SIG-M5 treated with dmso at 0.1 percent for 504 hours (cell line): ENCODE data around the gene STX16.

Experiments used
- DNase-seq: peaks from one replicate; lab custom pipeline; 2025; ENCODE audit not compliant: unreplicated experiment; lab: John Stamatoyannopoulos, UW

STX16 gene

GRCh38 chr20:58708246-58708931 is 57.3 kb downstream of the STX16 start:
- DNase-seq, result no peak

DNA sequence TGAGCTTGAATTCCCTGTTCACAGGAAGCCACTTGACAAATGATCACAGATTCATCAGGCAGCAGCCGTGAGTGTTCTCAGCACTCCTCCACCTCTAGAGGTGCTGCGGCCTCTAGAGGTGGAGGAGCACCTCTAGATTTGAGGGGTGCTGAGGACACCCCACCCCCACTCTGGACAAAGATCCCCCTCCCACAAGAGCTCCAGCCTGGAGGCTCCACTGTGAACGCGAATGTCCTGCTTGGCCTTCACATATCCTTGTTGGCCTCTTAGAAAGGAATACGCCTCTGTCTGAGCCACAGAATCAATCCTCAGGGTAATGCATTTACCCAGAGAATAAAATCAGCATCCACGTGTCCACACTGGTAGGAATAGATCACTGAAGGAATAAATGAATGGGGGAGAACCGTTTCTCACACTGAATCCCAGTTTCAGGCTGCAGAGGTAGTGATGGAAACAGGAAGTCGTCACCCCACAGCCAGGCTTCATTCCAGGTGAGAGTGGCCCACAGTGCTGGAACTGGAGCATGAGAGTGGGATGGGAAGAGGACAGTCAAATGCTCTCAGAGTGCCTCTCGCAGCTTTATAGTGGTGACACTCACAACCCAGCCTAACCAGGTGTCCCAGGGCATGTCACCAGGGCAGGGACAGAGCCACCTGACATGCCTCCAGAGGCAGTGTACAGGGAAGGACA is 58.1 kb downstream of the STX16 start:
- DNase-seq, result no peak

DNA sequence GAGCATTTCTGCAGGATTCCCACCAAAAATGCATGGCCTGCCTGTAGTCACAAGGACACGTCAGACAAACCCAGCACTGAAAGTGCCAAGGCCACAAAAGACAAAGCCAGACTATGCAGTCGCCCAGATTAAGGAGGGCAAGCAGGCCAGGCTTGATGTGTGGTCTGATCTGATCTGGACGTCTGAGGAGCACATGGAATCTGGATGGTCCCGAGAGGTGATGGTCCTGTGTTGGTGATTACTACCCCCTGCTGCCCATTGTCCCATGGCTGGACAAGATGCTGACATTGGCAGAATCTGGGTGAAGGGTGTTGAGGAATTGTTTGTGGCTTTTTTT is 58.6 kb downstream of the STX16 start:
- DNase-seq, result no peak

- DNase-seq, result no peak
Measured at GRCh38 chr20:58710481-58711265, 59.6 kb downstream of the STX16 start.

DNA sequence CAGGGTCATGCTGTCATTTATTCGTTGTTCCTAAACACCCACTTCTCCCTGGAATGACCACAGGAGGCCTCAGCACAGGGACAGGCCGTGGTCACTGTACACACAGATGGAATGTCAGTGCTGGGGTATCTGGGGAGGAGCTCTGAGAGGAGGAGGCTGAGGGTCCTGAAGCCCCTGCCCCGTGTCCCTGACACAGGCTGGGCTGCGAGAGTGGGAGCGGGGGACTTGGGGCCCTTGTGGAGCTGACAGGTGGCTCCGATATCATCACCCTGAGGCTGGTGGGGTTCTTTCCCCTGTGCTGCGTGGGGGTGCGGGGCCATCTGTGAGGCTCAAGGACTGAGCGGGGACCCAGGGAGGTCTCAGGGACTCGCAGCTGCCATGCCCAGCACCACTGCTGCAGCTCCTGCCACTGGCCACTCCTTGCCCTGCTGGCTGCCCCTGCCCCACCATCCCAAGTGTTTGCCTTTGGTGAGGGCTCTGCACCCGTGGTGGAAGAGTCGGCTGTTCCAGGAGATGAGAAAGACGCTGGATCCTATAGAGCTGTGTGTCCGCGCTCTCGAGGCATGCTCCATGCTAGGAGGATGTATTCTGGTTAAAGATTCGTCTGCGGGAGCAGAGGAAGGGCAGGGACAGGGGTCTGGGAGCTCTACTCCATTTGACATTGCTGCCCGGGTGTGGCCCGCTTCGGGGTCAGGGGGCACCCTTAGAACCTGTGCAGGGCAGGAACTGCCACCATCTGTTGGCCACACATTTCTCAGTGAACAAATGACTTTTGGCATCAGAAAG is 60.4 kb downstream of the STX16 start:
- no peak for DNase-seq

- no peak for DNase-seq
Measured at GRCh38 chr20:58712151-58712791, 61.2 kb downstream of the STX16 start.

- no peak for DNase-seq
Measured at GRCh38 chr20:58712806-58713731, 62.0 kb downstream of the STX16 start.

- DNase-seq, result no peak
Measured at GRCh38 chr20:58713801-58714339, 62.8 kb downstream of the STX16 start.

GRCh38 chr20:58714340-58714922 is 63.3 kb downstream of the STX16 start:
- no peak for DNase-seq

- DNase-seq, result no peak
Measured at GRCh38 chr20:58714923-58715351, 63.9 kb downstream of the STX16 start.

GRCh38 chr20:58715391-58715800 is 64.3 kb downstream of the STX16 start:
- no peak for DNase-seq

DNA sequence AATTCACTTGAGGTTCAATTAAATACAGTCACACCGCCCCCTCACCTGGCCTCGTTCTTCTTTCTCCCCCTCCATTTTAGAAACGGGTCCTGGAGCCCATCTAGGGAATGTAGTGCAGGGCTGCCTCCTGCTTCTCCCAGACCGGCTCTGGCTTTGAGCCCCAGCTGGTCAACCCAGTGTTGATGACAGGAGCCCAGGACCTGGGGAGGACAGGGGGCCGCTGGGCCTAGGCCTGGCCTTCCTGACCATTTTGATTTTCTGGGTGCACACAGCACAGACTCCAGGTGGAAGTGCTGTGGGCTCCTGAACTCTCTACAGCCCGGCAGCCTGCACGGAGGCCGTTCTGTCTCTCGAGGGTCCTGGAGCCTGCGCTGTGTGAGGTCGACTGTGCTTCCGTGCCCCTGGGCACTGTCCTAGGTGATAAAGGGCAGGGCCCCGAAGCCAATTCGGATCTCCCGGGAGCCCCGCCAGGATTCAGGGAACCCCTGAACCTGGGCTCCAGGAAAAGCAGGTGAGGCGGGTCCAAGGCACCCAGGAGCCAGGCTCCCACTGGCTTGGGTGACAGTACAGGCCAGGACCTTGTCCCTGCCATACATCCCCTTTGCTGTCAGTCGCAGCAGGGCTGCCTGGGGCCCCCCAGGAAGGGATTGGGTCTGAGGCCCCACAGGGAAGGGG is 64.9 kb downstream of the STX16 start:
- no peak for DNase-seq

DNA sequence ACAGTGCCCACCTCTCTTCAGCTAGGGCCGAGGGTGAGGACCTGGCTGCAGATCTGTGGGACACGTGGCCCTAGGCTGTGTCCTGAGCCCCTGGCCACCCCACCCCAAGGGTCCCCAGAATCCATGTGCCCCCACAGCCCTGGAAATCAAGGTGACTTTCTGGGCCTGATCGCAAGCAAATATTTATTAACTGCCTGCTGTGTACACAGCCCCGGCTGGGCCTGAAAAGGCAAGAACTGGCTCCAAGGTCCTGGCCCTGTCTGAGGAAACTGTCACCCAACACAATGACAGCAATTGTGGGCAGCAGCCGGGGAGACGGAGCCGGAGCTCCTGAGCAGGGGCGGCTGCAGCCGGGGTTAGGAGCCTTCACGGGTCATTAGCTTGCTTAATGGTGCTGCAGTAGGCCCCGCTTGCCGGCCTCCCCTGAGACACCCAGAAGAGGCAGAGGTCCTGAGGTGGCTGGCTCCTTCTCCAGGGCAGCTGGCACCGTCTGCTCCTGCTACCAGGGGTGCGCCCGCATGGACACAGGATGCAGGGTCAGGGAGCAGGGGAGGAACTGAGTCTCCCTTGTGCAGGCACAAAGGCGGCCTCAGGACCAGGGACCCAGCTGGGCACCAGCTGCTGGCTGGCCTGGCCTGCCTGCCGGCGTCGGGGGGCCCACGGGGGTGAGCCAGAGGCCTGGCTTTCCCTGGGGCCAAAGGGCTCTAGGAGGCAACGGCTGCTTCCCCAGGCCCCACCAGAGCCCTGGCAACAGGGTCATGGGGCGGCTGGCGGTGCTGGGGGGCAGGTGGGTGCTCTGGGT is 65.6 kb downstream of the STX16 start:
- no peak for DNase-seq

DNA sequence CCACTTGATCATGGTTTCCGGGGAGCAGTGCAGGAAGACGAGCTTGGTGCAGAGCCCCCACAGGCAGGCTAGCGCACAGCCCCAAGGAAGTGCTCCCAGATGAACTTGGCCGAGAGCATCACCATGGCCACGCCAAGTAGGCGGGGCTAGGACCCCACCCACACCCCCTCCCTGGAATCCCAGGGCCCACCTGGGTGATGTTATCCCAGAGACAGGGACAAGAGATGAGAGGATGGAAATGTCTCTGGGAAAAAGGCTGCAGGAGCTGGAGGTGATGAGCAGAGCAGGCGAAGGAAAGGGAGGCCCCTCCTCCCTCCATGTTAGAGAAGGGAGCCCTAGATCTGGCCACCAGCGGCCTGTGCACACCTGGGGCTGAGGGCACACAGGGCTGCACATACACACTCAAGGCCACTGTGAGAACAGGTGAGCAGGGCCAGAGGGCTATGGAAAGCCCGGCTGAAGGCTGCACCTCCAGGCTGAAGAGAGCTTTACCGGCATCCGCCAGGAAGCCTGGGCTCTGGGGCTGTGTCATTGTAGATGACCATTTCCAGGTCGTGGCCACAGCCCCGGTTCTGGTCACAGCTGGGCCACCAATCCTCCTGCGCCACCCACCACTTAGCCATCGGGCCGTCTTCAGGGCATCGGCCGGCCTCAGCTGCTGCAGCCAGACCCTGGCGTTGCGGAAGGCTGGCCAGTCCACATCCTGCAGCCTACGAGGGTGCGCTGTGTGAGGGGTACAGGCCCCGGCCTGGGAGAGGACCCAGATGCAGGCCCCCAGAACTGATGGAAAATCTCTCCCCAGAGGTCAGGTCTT is 66.4 kb downstream of the STX16 start:
- no peak for DNase-seq

GRCh38 chr20:58718121-58718563 is 67.1 kb downstream of the STX16 start:
- no peak for DNase-seq

DNA sequence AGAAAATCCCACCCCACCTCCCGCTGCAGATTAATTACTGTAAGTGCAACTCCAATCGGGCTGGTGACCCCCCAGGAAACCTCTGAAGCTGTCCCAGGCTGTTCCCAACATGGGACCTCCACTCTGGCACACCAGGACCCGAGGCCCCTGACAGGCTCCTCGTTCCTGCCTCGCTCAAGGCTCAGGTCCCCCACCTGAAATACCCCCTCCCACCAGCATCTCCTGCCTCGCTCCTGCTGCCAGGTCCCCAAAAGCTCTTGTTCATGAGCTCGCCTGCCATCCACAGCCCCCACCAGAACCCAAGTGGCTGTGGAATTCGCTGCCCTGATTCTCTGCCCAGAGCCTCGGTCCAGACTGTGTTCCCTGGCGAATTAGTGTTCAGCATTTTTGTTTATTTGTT is 67.6 kb downstream of the STX16 start:
- DNase-seq, result no peak

DNA sequence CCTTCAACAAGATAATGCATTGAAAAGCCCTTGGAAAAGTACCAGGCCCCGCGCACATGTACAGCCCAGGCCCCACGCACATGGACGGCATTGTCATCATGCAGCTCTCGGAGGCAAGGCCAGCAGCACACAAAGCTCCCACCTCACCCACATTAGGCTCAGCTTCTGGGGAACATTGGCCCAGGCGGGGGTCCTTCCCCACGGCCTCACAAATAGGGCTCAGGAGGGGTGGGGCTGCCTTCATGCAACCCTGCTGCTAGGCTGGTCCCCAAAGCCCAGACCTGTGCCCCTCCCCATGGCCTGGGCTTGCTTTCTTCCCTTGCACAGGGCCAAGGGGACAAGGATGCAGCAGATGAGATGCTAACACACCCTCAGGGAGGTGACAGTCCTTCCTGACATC is 68.2 kb downstream of the STX16 start:
- no peak for DNase-seq
